Spleen (tissue), 11 donors: ENCODE results near the gene IGFBP7. TPM values are rescaled to one million over a fixed set of nuclear protein-coding genes. Genes with fewer than 3 reads are reported as not detected.
A peak's percentile ranks its signal among the peaks of the same experiment; 100 is the strongest.

Experiments used
- DNase-seq: peaks from one replicate; pipeline ENCODE4 v3.0.0-alpha.2; 2020
- H3K27ac ChIP-seq, 8 donors: fragments of 200-600 bp; sonication (generic) in 7 of 8; 1 replicate in 4 of 8; 2 replicates in 4 of 8; pipeline versions ENCODE4 v1.5.0 to v1.8.0; 2016 to 2021; ENCODE audit warnings: inconsistent platforms in 4 of 8, mild to moderate bottlenecking in 4 of 8, moderate library complexity in 1 of 8
- H3K27me3 ChIP-seq, 7 donors: fragments of 200-600 bp; sonication (generic) in 6 of 7; replicated peaks in 1 of 7; 1 replicate in 4 of 7; 2 replicates in 3 of 7; pipeline versions ENCODE4 v1.5.0 to v1.8.0; 2016 to 2021; ENCODE audit warnings: inconsistent platforms in 3 of 7, mild to moderate bottlenecking in 1 of 7
- H3K36me3 ChIP-seq, 6 donors: fragments of 200-600 bp; sonication (generic) in 5 of 6; 1 replicate in 4 of 6; 2 replicates in 2 of 6; pipeline versions ENCODE4 v1.5.0 to v1.8.0; 2016 to 2021; ENCODE audit warnings: inconsistent platforms in 2 of 6
- H3K4me1 ChIP-seq, 6 donors: fragments of 200-600 bp; sonication (generic) in 5 of 6; 1 replicate in 3 of 6; 2 replicates in 3 of 6; pipeline versions ENCODE4 v1.5.0 to v1.8.0; 2016 to 2021; ENCODE audit warnings: inconsistent platforms in 3 of 6
- H3K4me3 ChIP-seq, 8 donors: fragments of 200-600 bp; sonication (generic) in 7 of 8; 1 replicate in 4 of 8; 2 replicates in 4 of 8; pipeline versions ENCODE4 v1.5.0 to v1.8.0; 2016 to 2021; ENCODE audit warnings: inconsistent platforms in 4 of 8, mild to moderate bottlenecking in 4 of 8, moderate library complexity in 2 of 8
- H3K9me3 ChIP-seq, 8 donors: fragments of 200-600 bp; sonication (generic) in 7 of 8; 1 replicate in 4 of 8; 2 replicates in 4 of 8; pipeline versions ENCODE4 v1.5.0 to v1.8.0; 2016 to 2021; ENCODE audit warnings: inconsistent platforms in 4 of 8
- POLR2A ChIP-seq, 3 donors: fragments of 450-650 bp; IDR thresholded peaks; one replicate each; pipeline ENCODE4 v1.5.1; 2017; ENCODE audit warnings: antibody characterized with exemption in 3 of 3, mild to moderate bottlenecking in 1 of 3
- POLR2AphosphoS5 ChIP-seq, 3 donors: sonication (generic); formaldehyde crosslinking; IDR thresholded peaks; one replicate each; pipeline ENCODE4 v1.5.1; 2017; ENCODE audit warnings: antibody characterized with exemption in 3 of 3
- WGBS, 5 donors: extraction: QIAGEN DNeasy Blood & Tissue Kit in 3 of 5; methylation state at CpG; one replicate each; pipeline versions ENCODE4 v1.1.5 to v1.1.7; 2013 to 2018; 5-methylcytosine and 5-hydroxymethylcytosine counted together
- intact Hi-C: fragments of 100-400 bp; cut with DNase I; formaldehyde crosslinking; loops from one replicate; pipeline ENCODE4 v1.15.0; 2023; ENCODE audit warnings: low total_unique reads
- polyA plus RNA-seq, 3 donors: library from polyadenylated mRNA; stranded (reverse); fragments of 200-250 nt; gene quantifications; one replicate each; pipeline ENCODE4 v1.2.1, GENCODE V29; 2013
- total RNA-seq, 7 donors: library from RNA; depleted of rRNA in 3 of 7; stranded (reverse); fragments of >200 nt in 3 of 7; fragmentation: NEBNext Ultra II Directional in 4 of 7; extraction: Animal tissue kit (Norgen Biotek cat#: 25700) in 4 of 7; gene quantifications; one replicate each; pipeline versions ENCODE4 v1.1.0 to v1.2.1, GENCODE V29; 2016 to 2021
- TF ChIP-seq, protein P1 (sequence below), 11 experiments: fragments of 200-600 bp in 7 of 11; fragments of 450-650 bp in 4 of 11; sonication (generic) in 4 of 11; IDR thresholded peaks in 8 of 11; conservative IDR thresholded peaks in 3 of 11; 1 replicate in 7 of 11; 2 replicates in 4 of 11; pipeline versions ENCODE4 v1.4.0 to v1.8.0; 2016 to 2021; ENCODE audit warnings: antibody characterized with exemption in 11 of 11, inconsistent platforms in 4 of 11, mild to moderate bottlenecking in 1 of 11
- donor health status: healthy with polysubstance abuse.
- donor health status: DM: no; HTN: no; CAD: no; lungs with moderate emphysema.
- donor health status: DM: no; HTN: no; CAD: no.
- donor health status: Bipolar disorder and iron deficiency.
- donor health status: healthy.
- donor health status: DM: no; HTN: no; CAD: no.
- donor health status: DM: yes; HTN: yes; CAD: no.

Gene IGFBP7
- total and polyA plus RNA-seq, 10 donors, result 127 to 947 (median 578) TPM

GRCh38 chr4:57099363-57099762, 10.8 kb downstream of the IGFBP7 start:
- H3K9me3 ChIP-seq, result no peaks in the 10 kb centered on the region
- H3K27ac ChIP-seq, result peak overlapping the region in 7 of 8 donors; percentile 12 to 94 (median 72)
- peaks cover 0 to 81% (median 24%) of the 10 kb centered on the region in 6 donors for H3K4me1 ChIP-seq
- DNase-seq, result no peak
- 78 to 88% (median 84%) methylated on average over 2 of the region's 2 CpGs for WGBS, 5 donors
- H3K4me3 ChIP-seq, result no peak overlapping the region
- intact Hi-C loops, result no loop called here
- TF ChIP-seq, protein P1, sequence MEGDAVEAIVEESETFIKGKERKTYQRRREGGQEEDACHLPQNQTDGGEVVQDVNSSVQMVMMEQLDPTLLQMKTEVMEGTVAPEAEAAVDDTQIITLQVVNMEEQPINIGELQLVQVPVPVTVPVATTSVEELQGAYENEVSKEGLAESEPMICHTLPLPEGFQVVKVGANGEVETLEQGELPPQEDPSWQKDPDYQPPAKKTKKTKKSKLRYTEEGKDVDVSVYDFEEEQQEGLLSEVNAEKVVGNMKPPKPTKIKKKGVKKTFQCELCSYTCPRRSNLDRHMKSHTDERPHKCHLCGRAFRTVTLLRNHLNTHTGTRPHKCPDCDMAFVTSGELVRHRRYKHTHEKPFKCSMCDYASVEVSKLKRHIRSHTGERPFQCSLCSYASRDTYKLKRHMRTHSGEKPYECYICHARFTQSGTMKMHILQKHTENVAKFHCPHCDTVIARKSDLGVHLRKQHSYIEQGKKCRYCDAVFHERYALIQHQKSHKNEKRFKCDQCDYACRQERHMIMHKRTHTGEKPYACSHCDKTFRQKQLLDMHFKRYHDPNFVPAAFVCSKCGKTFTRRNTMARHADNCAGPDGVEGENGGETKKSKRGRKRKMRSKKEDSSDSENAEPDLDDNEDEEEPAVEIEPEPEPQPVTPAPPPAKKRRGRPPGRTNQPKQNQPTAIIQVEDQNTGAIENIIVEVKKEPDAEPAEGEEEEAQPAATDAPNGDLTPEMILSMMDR (IDR thresholded peaks at IDR 0.05 in 8 of 11, conservative IDR thresholded peaks at IDR 0.05 in 3 of 11), result no peak
- TF ChIP-seq POLR2A (IDR thresholded peaks at IDR 0.05), result no peak
- no peak for TF ChIP-seq POLR2AphosphoS5 (IDR thresholded peaks at IDR 0.05)
- H3K36me3 ChIP-seq, result peaks cover 0 to 11% (median 0%) of the 10 kb centered on the region in 6 donors
- no peaks in the 10 kb centered on the region for H3K27me3 ChIP-seq

GRCh38 chr4:57098941-57099340, 11.2 kb downstream of the IGFBP7 start:
- no peaks in the 10 kb centered on the region for H3K27me3 ChIP-seq
- no peak overlapping the region for H3K4me3 ChIP-seq
- no peaks in the 10 kb centered on the region for H3K9me3 ChIP-seq
- peak overlapping the region in 7 of 8 donors; percentile 22 to 94 (median 53) for H3K27ac ChIP-seq
- H3K36me3 ChIP-seq, result peaks cover 0 to 11% (median 0%) of the 10 kb centered on the region in 6 donors
- peaks cover 0 to 82% (median 25%) of the 10 kb centered on the region in 6 donors for H3K4me1 ChIP-seq
- TF ChIP-seq POLR2AphosphoS5 (IDR thresholded peaks at IDR 0.05) (no peak), POLR2A (IDR thresholded peaks at IDR 0.05) (no peak)
- TF ChIP-seq, protein P1 (IDR thresholded peaks at IDR 0.05 in 8 of 11, conservative IDR thresholded peaks at IDR 0.05 in 3 of 11), result no peak
- intact Hi-C loops, result no loop called here
- no peak for DNase-seq

GRCh38 chr4:57098415-57098814, 11.8 kb downstream of the IGFBP7 start:
- no peak for DNase-seq
- no peak for TF ChIP-seq POLR2AphosphoS5 (IDR thresholded peaks at IDR 0.05)
- no peak for TF ChIP-seq POLR2A (IDR thresholded peaks at IDR 0.05)
- TF ChIP-seq, protein P1 (IDR thresholded peaks at IDR 0.05 in 8 of 11, conservative IDR thresholded peaks at IDR 0.05 in 3 of 11), result no peak
- peaks cover 0 to 11% (median 0%) of the 10 kb centered on the region in 6 donors for H3K36me3 ChIP-seq
- intact Hi-C loops, result no loop called here
- H3K4me1 ChIP-seq, result peaks cover 0 to 81% (median 27%) of the 10 kb centered on the region in 6 donors
- no peak overlapping the region for H3K4me3 ChIP-seq
- no peaks in the 10 kb centered on the region for H3K27me3 ChIP-seq
- H3K27ac ChIP-seq, result peak overlapping the region in 7 of 8 donors; percentile 22 to 79 (median 53)
- WGBS, 5 donors, result 58 to 77% (median 74%) methylated on average over 4 to 5 of the region's 5 CpGs
- H3K9me3 ChIP-seq, result no peaks in the 10 kb centered on the region

DNA sequence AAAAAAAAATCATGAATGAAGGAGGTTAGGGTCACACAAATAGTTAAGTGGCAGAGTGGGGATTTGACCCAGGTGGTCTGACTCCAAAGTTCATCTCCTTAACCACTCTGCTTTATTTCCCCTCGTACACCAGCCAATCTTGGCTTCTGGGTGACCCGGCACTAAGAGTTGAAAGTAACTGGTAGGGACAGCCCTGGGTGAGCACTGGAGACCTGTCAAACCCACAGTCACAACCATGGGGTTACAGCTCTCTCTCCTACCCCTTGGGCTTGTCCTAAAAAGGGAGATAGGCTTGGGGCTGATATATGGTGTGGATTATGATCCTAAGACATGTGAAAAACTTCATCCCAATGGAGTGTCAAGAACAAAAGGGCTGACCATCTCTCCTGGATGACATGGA, 12.5 kb downstream of the IGFBP7 start:
- H3K27ac ChIP-seq, result peak overlapping the region in 6 of 8 donors; percentile 7 to 79 (median 58)

More for the DNA sequence above, 12.5 kb downstream of the IGFBP7 start:
- no peak for DNase-seq
- Histone ChIP-seq H3K4me3 (no peak overlapping the region), H3K4me1 (peaks cover 0 to 79% (median 24%) of the 10 kb centered on the region in 6 donors), H3K27me3 (no peaks in the 10 kb centered on the region), H3K36me3 (peaks cover 0 to 11% (median 0%) of the 10 kb centered on the region in 6 donors), H3K9me3 (no peaks in the 10 kb centered on the region)
- 74 to 97% (median 76%) methylated on average over 2 of the region's 2 CpGs for WGBS, 5 donors
- intact Hi-C loops, result no loop called here
- TF ChIP-seq POLR2A (IDR thresholded peaks at IDR 0.05) (no peak), POLR2AphosphoS5 (IDR thresholded peaks at IDR 0.05) (no peak)
- TF ChIP-seq, protein P1 (IDR thresholded peaks at IDR 0.05 in 8 of 11, conservative IDR thresholded peaks at IDR 0.05 in 3 of 11), result no peak
